ENCODE results near the gene MYO7B.

GRCh38 chr2:127566139-127566417, 30.6 kb downstream of the MYO7B start:
- no peak for TF ChIP-seq CTCF (conservative IDR thresholded peaks at IDR 0.05; ENCODE audit: low read depth, low read length)
- no peak for TF ChIP-seq EZH2 (IDR thresholded peaks at IDR 0.05; ENCODE audit: low read length, unreplicated experiment)
- no peak for TF ChIP-seq EZH2phosphoT487 (IDR thresholded peaks at IDR 0.05; ENCODE audit: borderline replicate concordance, low read length)
